CD14-positive monocyte (primary cell): ENCODE measurements around the gene AATK. TPM values are rescaled to one million over a fixed set of nuclear protein-coding genes. Genes with fewer than 3 reads are reported as not detected.

Source experiments
- DNase-seq, 3 donors: peaks; one replicate each; pipeline ENCODE4 v3.0.0-alpha.2; 2011 to 2022
- H2AFZ ChIP-seq: 2 replicates; pipeline ENCODE4 v1.6.0; 2012; ENCODE audit warnings: mild to moderate bottlenecking, low read depth, low read length, inconsistent platforms; ENCODE audit not compliant: insufficient read depth, poor library complexity, severe bottlenecking
- H3K27ac ChIP-seq, 2 donors: 1 replicate in 1 of 2; 2 replicates in 1 of 2; pipeline ENCODE4 v1.5.1; 2012 to 2013; ENCODE audit warnings: low read length in 2 of 2, control low read depth in 1 of 2, inconsistent platforms in 1 of 2, low read depth in 1 of 2, mild to moderate bottlenecking in 1 of 2
- H3K27me3 ChIP-seq, 2 donors: one replicate each; pipeline versions ENCODE4 v1.6.0 to v1.6.1; 2011 to 2013; ENCODE audit warnings: low read length in 2 of 2; ENCODE audit not compliant: control insufficient read depth in 2 of 2, insufficient read depth in 2 of 2
- H3K36me3 ChIP-seq, 2 donors: replicated peaks in 1 of 2; 1 replicate in 1 of 2; 2 replicates in 1 of 2; pipeline versions ENCODE4 v1.5.1 to v1.6.1; 2012 to 2013; ENCODE audit warnings: low read length in 2 of 2, control low read depth in 1 of 2, inconsistent platforms in 1 of 2, mild to moderate bottlenecking in 1 of 2; ENCODE audit not compliant: insufficient read depth in 2 of 2, control insufficient read depth in 1 of 2
- H3K4me1 ChIP-seq, 2 donors: 1 replicate in 1 of 2; 2 replicates in 1 of 2; pipeline versions ENCODE4 v1.5.1 to v1.6.1; 2012 to 2013; ENCODE audit warnings: low read length in 2 of 2, control low read depth in 1 of 2, inconsistent platforms in 1 of 2, mild to moderate bottlenecking in 1 of 2, moderate library complexity in 1 of 2; ENCODE audit not compliant: insufficient read depth in 2 of 2, control insufficient read depth in 1 of 2
- H3K4me2 ChIP-seq: replicated peaks from 2 replicates; pipeline ENCODE3; 2012; ENCODE audit warnings: low read length, moderate library complexity, mild to moderate bottlenecking; ENCODE audit not compliant: poor library complexity, severe bottlenecking; ENCODE audit errors: extremely low read depth
- H3K4me3 ChIP-seq, 3 experiments: fragments of 200-600 bp in 1 of 3; sonication (generic) in 1 of 3; replicated peaks in 1 of 3; 1 replicate in 2 of 3; 2 replicates in 1 of 3; pipeline ENCODE4 v1.5.1; 2011 to 2013; ENCODE audit warnings: low read length in 3 of 3, mild to moderate bottlenecking in 3 of 3, control low read depth in 2 of 3, low read depth in 2 of 3, inconsistent platforms in 1 of 3, moderate library complexity in 1 of 3
- H3K79me2 ChIP-seq: 2 replicates; pipeline ENCODE4 v1.6.0; 2012; ENCODE audit warnings: mild to moderate bottlenecking, control low read depth, inconsistent platforms, low read length, moderate library complexity; ENCODE audit not compliant: insufficient read depth
- H3K9ac ChIP-seq: 2 replicates; pipeline ENCODE4 v1.6.0; 2017; ENCODE audit warnings: low read length, mild to moderate bottlenecking; ENCODE audit not compliant: insufficient read depth, poor library complexity, severe bottlenecking
- H3K9me3 ChIP-seq, 2 donors: replicated peaks in 1 of 2; 1 replicate in 1 of 2; 2 replicates in 1 of 2; pipeline versions ENCODE4 v1.5.1 to v1.6.1; 2012 to 2013; ENCODE audit warnings: low read length in 2 of 2, control low read depth in 1 of 2; ENCODE audit not compliant: control insufficient read depth in 1 of 2, insufficient read depth in 1 of 2
- H4K20me1 ChIP-seq: 2 replicates; pipeline ENCODE4 v1.6.0; 2012; ENCODE audit warnings: mild to moderate bottlenecking, low read length, control low read depth, moderate library complexity; ENCODE audit not compliant: insufficient read depth
- H3K27ac Mint-ChIP-seq, 7 donors: one replicate each; pipeline ENCODE4 v1.8.0; 2020; ENCODE audit warnings: mild to moderate bottlenecking in 7 of 7, mixed read lengths in 7 of 7, moderate library complexity in 6 of 7, inconsistent platforms in 2 of 7
- H3K27me3 Mint-ChIP-seq, 3 donors: one replicate each; pipeline ENCODE4 v1.8.0; 2021 to 2022; ENCODE audit warnings: low read depth in 3 of 3, mild to moderate bottlenecking in 3 of 3, mixed read lengths in 3 of 3, moderate library complexity in 3 of 3, inconsistent platforms in 1 of 3
- H3K36me3 Mint-ChIP-seq, 2 donors: one replicate each; pipeline ENCODE4 v1.8.0; 2020; ENCODE audit warnings: mixed read lengths in 2 of 2, inconsistent platforms in 1 of 2, mild to moderate bottlenecking in 1 of 2
- H3K4me1 Mint-ChIP-seq: one replicate; pipeline ENCODE4 v1.8.0; 2020; ENCODE audit warnings: mild to moderate bottlenecking, mixed read lengths
- H3K4me3 Mint-ChIP-seq, 2 donors: one replicate each; pipeline ENCODE4 v1.8.0; 2020; ENCODE audit warnings: mild to moderate bottlenecking in 2 of 2, mixed read lengths in 2 of 2, moderate library complexity in 1 of 2
- H3K9me3 Mint-ChIP-seq, 7 donors: one replicate each; pipeline ENCODE4 v1.8.0; 2020 to 2022; ENCODE audit warnings: mixed read lengths in 7 of 7, mild to moderate bottlenecking in 6 of 7, moderate library complexity in 6 of 7, inconsistent platforms in 2 of 7
- WGBS: methylation state at CpG from one replicate; pipeline ENCODE4 v1.1.5; 2013; ENCODE audit warnings: missing lambda C conversion rate; ENCODE audit not compliant: insufficient coverage; 5-methylcytosine and 5-hydroxymethylcytosine counted together
- intact Hi-C, 2 donors: fragments of 100-400 bp; cut with micrococcal nuclease; formaldehyde crosslinking; loops; one replicate each; pipeline versions ENCODE4 v1.15.0 to v1.15.1; 2023
- polyA plus RNA-seq, 3 donors: library from polyadenylated mRNA; depleted of rRNA in 1 of 3; unstranded in 2 of 3; stranded (reverse) in 1 of 3; fragments of 300-500 nt in 2 of 3; fragments of >200 nt in 1 of 3; fragmentation: Illumina TruSeq in 2 of 3; gene quantifications; 1 replicate in 2 of 3; 2 replicates in 1 of 3; pipeline ENCODE4 v1.2.3, GENCODE V29; 2012 to 2021
- TF ChIP-seq, protein P1 (sequence below): fragments of 200-600 bp; IDR thresholded peaks from one replicate; pipeline ENCODE4 v1.8.0; 2022; ENCODE audit warnings: antibody characterized with exemption, mild to moderate bottlenecking

Gene AATK
- polyA plus RNA-seq, 3 donors: 0.93 to 15.3 (median 2.0) TPM

DNA sequence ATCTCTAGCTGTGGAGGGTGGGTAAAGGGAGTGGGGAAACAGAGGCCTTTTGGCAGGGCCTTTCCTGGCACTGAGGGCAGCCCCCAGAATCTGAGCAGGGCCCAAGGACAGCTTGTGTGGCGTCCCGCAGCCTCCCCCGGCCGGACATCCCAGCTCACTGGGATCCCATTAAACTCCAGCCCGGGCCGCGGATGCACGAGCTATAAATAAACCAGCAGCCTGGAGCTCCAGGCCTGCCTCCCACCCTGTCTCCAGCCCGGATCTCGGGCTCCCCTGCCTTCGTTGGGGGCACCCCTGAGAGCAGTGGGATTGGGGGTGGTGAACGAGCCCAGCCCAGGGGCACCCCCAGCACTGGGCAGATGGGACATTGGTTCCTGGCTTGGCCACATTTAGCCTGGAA is 13.8 kb upstream of the AATK start:
- no peak overlapping the region for H2AFZ ChIP-seq
- no peaks in the 10 kb centered on the region for H3K36me3 ChIP-seq
- peaks cover 0 to 16% of the 10 kb centered on the region in 2 donors for H3K27me3 ChIP-seq
- DNase-seq: no peak
- peaks cover 11 to 21% (median 14%) of the 10 kb centered on the region in 3 donors for H3K27me3 Mint-ChIP-seq
- peaks cover 0 to 3% of the 10 kb centered on the region in 2 donors for H3K36me3 Mint-ChIP-seq
- 93% methylated on average over 9 of the region's 12 CpGs for WGBS
- peaks cover 3 to 17% (median 7%) of the 10 kb centered on the region in 7 donors for H3K9me3 Mint-ChIP-seq
- H3K27ac Mint-ChIP-seq: no peak overlapping the region
- TF ChIP-seq, protein P1, sequence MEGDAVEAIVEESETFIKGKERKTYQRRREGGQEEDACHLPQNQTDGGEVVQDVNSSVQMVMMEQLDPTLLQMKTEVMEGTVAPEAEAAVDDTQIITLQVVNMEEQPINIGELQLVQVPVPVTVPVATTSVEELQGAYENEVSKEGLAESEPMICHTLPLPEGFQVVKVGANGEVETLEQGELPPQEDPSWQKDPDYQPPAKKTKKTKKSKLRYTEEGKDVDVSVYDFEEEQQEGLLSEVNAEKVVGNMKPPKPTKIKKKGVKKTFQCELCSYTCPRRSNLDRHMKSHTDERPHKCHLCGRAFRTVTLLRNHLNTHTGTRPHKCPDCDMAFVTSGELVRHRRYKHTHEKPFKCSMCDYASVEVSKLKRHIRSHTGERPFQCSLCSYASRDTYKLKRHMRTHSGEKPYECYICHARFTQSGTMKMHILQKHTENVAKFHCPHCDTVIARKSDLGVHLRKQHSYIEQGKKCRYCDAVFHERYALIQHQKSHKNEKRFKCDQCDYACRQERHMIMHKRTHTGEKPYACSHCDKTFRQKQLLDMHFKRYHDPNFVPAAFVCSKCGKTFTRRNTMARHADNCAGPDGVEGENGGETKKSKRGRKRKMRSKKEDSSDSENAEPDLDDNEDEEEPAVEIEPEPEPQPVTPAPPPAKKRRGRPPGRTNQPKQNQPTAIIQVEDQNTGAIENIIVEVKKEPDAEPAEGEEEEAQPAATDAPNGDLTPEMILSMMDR: no peak
- H3K4me3 Mint-ChIP-seq: no peak overlapping the region
- no peak overlapping the region for H3K4me3 ChIP-seq
- no peaks in the 10 kb centered on the region for H3K4me1 ChIP-seq
- no peak overlapping the region for H3K4me2 ChIP-seq
- peaks cover 3 to 6% of the 10 kb centered on the region in 2 donors for H3K9me3 ChIP-seq
- no peaks in the 10 kb centered on the region for H3K4me1 Mint-ChIP-seq
- H3K27ac ChIP-seq: no peak overlapping the region
- H3K79me2 ChIP-seq: no peaks in the 10 kb centered on the region
- H4K20me1 ChIP-seq: no peaks in the 10 kb centered on the region
- intact Hi-C loops: no loop called here
- H3K9ac ChIP-seq: no peak overlapping the region

DNA sequence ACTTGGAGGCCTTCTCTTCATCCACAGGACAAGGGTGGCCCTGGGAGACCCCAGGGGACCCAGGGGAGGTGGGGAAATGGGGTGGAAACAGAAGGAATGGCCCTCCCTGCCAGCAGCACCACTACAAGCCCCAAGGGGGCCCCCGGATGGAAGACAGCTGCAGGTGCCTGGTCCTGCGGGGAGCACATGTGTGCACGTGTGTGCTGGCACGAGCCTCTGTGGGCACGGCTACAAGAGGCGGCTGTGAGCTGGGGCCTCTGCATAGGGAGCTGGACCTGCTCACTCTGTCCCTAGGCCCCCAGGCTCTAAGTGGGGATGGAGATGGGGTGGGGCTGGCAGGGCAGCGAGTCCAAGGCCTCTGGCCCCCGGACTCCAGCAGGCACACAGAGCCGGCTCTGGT is 13.2 kb upstream of the AATK start:
- Histone ChIP-seq H2AFZ (no peak overlapping the region), H3K4me1 (no peaks in the 10 kb centered on the region), H3K36me3 (no peaks in the 10 kb centered on the region), H3K9ac (no peak overlapping the region), H3K27me3 (peaks cover 0 to 10% of the 10 kb centered on the region in 2 donors), H3K4me3 (no peak overlapping the region), H3K4me2 (no peak overlapping the region), H3K27ac (no peak overlapping the region), H3K9me3 (peaks cover 3 to 6% of the 10 kb centered on the region in 2 donors), H3K79me2 (no peaks in the 10 kb centered on the region), H4K20me1 (no peaks in the 10 kb centered on the region)
- TF ChIP-seq, protein P1: no peak
- no peak overlapping the region for H3K4me3 Mint-ChIP-seq
- no peak overlapping the region for H3K27ac Mint-ChIP-seq
- peaks cover 0 to 3% of the 10 kb centered on the region in 2 donors for H3K36me3 Mint-ChIP-seq
- intact Hi-C loops: no loop called here
- peaks cover 3 to 16% (median 7%) of the 10 kb centered on the region in 7 donors for H3K9me3 Mint-ChIP-seq
- 93% methylated on average over 5 of the region's 9 CpGs for WGBS
- H3K27me3 Mint-ChIP-seq: peaks cover 9 to 15% (median 9%) of the 10 kb centered on the region in 3 donors
- DNase-seq: no peak
- H3K4me1 Mint-ChIP-seq: no peaks in the 10 kb centered on the region
